ENCODE results near the gene MSLN. TPM values are rescaled to one million over a fixed set of nuclear protein-coding genes. Genes with fewer than 3 reads are reported as not detected.

Gene MSLN
- total RNA-seq = 11.5 and 12.4 TPM in 2 replicates

DNA sequence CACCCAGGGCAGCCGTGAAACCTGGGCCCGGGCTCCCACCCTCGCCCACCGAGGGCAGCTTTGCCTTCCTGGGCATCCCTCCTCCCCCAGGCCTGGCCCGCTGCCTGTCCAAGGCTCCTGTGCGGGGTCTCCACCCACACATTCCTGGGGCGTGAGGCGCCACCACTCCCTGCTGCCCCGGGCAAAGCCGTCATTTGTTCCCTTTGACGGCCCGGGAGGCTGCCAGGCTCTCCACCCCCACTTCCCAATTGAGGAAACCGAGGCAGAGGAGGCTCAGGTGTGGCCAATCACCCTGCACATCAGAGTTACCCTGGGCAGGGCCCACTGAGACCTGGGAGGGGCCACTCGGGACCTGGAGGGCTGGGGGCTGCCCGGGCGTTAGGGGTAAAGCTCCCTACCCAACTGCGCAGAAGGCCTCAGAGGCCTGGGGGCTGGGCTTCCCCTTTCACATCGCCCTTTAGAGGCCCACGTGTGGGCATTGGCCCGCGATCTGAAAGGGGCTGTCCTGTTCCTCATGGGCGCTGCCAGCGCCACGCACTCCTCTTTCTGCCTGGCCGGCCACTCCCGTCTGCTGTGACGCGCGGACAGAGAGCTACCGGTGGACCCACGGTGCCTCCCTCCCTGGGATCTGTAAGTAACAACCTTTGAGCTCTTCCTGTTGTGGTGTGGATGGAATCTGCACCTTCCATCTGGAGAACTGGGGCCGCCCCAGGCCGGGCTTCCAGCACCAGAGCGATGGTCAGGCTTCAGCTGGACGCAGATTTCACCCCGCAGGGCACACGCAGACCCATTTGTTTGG, at the start of gene MSLN:
Gene MSLN, plus strand, starts transcription at position 190 of the 799 bp plus-strand sequence. CDS start 1,947 bp downstream, outside the sequence.

DNA sequence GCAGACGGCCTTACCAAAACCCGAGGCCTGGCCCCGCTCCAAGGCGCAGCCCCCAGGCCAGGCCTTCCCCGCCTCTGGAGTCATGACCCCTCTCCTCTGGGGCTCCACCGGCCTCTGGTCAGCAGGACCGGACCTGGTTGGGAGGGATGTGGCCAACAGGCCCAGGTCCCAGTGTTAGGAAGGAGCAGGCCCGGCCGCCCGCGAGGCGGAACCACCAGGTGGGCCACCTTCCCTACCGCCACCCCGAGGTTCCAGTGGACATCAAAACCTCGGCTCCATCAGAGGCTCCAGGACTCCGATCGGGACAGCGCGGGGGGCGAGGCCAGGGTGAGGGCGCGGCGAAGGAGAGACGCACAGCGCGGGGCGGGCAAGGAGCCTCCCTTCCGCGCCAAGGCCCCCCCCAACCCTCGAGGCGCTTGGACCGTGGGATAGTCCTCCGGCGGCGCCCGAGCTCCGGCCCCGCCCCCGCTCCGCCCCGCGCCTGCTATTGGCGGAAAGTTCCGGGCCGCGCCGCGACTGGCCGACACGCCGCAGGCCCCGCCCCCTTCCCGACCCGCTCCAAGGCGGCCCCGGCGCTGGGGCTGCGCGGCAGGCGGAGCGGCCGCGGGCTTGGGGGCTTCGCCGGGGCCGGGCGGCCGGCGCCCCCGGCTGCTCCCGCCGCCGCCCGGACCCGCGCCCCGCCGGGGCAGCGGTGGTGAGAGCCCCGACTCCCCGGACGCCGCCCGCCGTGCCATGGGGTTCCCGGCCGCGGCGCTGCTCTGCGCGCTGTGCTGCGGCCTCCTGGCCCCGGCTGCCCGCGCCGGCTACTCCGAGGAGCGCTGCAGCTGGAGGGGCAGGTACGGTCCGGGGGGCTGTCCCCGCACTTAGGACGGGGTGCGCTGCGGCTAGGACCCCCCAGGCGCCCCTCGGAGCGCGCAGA, 45.7 kb upstream of the MSLN start, which contains the start of gene METRN:
Gene METRN, plus strand, starts transcription at position 561 of the 919 bp plus-strand sequence. Its CDS starts 172 bp downstream, at position 733.

DNA sequence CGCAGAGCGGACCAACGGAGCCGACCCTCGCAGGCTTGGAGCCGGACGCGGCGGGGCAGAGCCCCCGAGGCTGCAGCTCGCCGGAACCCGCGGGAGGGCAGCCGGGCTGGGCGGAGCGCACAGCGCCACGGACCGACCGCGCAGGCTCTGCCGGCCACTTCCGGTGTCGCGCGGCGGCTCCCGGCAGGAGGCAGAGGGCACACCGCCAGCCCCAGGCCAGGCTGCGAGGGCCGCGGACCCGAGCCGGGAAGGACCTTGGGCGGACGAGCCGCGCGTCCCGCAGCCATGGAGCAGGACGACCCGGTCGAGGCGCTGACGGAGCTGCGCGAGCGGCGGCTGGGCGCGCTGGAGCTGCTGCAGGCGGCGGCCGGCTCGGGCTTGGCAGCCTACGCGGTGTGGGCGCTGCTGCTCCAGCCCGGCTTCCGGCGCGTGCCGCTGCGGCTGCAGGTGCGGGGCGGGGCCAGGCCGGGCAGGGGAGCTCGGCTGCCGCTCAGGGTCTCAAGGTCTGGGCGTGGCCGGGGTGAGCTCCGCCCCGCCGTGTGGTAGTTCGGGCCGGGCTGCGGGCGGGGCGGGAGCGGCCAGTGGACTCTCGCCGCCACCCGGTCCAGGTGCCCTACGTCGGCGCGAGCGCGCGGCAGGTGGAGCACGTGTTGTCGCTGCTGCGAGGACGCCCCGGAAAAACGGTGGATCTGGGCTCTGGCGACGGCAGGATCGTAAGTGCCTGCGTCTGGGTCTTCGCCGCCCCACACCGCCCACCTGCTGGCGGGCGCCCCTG, 39.4 kb upstream of the MSLN start, which contains the start of gene ANTKMT:
Gene ANTKMT, plus strand, starts transcription at position 157 of the 775 bp plus-strand sequence. Its CDS starts 129 bp downstream, at position 286.

DNA sequence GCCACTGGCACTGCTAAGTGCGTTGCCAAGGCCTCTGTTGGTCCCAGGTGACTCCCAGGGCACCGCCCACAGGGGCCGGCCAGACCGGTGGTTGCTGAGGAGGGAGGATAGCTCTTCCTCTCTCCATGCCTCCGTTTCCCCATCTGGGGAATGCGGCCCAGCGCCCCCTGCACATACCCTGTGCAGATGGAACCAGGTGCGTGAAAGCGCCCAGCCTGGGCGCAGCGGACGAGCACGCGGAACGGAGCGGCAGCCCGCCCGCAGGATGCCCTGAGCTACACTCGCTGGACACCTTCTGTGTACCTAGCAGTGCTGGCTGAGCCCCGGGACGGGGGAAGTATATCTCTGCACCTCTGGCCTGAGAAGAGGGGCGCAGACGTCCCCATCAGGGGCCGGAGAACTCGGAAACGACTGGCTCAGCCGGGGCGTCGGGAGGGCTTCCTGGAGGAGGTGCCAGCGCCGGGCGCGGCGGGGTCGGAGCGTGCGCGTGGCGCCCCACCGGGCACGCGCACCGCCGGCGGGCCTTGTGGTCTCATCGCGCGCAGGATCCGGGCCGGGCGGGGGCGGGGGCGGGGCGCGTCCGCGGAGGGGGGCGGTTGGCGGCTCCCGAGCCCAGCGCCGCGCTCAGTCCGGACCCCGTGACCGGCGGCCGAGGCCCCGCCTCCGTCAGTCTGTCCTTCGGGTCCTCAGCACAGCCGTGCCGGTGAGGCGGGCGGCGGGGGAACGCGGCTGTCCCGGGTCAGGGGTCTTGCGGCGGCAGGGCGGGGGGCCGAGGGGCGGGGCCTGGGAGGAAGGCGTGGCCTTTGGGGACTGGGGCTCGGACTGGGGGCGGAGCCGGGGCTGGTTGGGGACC, 33.9 kb upstream of the MSLN start, which contains the start of the genes CCDC78 and HAGHL:
Gene CCDC78, minus strand, starts transcription at position 6 of the 853 bp plus-strand sequence. CDS start 76 bp downstream, outside the sequence.
Gene HAGHL, plus strand, starts transcription at position 669 of the 853 bp plus-strand sequence. CDS start 404 bp downstream, outside the sequence.

DNA sequence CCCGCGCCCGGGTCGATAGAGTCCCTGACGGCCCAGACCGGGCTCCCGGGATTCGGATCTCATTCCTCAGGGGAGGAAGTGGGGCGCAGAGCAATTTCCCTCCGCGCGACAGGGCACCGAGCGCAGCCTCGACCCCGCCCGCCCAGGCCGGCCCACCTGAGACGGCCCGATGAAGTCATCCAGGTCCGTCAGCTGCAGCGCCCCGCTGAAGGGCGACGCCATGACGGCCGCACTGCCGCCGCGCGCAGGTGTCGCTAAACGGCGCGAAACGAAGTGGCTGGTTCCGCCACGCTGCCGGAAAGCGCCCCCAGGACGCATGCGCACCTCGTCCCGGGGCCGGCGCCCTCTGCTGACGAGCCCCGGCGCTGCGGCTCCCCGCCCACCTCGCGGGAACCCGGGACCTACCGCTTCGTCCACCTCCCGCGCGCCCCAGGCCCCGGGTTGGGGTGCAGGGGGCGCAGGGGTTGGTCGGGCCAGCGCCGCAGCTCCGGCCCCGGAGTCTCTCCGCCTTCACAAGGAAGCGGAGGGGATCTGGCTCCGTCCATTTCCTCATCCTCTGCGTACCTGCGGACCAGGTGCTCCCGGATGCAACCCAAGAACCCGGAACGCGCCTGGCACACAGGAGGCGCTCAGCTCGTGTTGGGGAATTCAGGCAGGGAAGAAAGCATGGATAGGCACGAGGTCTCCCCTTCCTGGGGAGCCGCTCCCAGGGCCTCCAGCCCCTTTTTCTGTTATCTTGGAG, 19.6 kb upstream of the MSLN start, which contains the start of gene CIAO3:
Gene CIAO3, minus strand, starts transcription at position 234 of the 742 bp plus-strand sequence. Its CDS starts 12 bp downstream, at position 222.

DNA sequence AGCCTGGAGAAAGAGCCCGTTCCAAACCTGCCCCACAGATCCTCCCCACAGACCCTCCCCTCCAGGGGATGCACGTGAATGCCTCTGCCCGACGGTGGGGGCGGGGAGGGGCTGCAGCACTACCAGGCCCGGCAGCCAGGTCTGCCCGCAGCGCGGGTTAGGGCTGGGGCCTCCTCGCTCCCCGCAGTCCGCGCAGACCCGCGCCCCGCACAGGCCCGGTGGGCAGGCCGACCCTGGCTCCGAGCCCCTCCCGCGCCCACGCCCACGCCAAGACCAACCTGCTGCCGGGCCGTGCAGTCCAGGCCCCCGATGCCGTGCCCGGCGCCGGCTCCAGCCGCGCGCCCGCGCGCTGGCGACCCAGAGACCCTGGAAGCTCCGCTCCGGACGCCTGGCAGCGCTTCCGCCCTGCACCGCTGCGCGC, 27.5 kb downstream of the MSLN start, which contains the start of gene RPUSD1:
Gene RPUSD1, minus strand, starts transcription at position 404 of the 421 bp plus-strand sequence. CDS start 644 bp downstream, outside the sequence.

DNA sequence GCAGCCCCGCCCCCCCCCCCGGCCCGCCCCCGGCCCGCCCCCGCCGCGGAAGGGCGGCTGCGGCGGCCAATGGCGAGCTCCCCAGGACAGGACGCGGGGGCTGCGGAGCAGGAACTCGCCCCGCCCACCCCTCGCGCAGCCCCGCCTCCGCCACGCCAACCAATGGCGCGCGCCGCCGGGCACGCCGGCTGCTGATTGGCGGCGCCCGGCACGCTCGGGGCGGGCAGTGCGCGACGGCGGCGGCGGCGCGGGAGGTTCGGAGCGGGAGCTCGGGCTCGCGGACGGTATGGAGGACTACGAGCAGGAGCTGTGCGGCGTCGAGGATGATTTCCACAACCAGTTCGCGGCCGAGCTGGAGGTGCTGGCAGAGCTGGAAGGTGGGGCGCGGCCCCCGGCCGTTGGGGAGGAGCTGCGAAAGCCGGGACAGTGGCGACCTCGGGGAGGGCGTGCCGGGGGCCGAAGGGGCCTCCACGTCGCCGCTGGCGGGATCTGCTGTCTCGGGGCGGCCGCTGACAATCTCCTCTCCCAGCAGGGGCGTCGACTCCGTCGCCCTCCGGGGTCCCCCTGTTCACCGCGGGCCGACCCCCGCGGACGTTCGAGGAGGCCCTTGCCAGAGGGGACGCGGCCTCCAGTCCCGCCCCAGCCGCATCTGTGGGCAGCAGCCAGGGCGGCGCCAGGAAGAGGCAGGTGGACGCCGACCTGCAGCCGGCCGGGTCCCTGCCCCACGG, 28.0 kb downstream of the MSLN start, which contains the start of gene CHTF18:
Gene CHTF18, plus strand, starts transcription at position 222 of the 728 bp plus-strand sequence. Its CDS starts 65 bp downstream, at position 287.

DNA sequence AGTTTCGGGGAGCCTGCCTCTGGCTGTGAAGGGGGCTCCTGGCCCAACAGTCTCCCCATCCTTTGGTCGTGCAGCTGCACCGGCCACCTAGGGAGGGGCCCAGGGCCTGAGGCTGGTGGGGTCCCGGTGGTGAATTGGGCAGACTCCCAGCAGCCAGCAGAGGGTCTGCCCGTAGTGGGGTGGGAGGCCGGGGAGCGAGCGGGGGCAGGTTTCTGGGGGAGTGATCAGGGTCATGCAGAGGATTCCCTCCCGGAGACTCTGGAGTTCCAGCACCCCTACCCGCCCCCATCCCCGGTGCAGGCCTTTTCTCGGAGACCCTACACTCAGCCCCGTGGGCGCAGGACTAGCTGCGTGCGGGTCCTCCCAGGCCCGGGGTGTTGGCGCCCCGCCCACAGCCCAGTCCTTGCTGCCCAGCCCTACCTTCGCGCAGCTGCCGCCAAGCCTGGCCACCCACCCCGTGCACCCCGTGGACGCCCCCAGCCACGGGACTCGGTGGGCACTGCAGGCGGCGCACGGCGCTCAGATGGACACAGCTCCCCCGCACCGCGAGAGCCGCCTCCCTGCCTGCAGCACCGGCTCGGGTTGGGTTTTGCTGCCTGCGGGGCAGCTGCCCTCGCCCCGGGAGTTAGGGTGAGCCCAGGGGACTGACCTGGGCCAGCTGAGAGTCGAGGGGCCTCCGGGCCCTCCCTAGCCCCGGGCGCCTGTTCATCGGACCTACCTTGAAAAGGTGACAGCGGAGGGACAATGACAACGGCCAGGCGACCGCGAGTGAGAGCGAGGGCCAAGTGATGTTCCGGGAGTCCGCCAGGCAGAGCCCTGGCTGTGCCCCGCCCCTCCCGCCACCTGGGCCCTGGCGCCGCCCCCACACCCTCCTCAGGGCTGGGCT, 39.7 kb downstream of the MSLN start, which contains the start of gene GNG13:
Gene GNG13, minus strand, starts transcription at position 787 of the 886 bp plus-strand sequence. CDS start 1,657 bp downstream, outside the sequence.

Other genes with a start within 250 kb of the MSLN start
- gene CAPN15, start 233.0 kb upstream of the MSLN start, total RNA-seq = 45.1 and 52.1 TPM in 2 replicates
- gene PRR35, start 200.3 kb upstream of the MSLN start, total RNA-seq = not detected in 2 replicates
- 0.28 TPM in 1 of 2 replicates, not detected in the other for gene NHLRC4, start 193.7 kb upstream of the MSLN start, total RNA-seq
- 25.6 and 30.4 TPM in 2 replicates for gene PIGQ, start 190.8 kb upstream of the MSLN start, total RNA-seq
- gene RAB40C, start 170.7 kb upstream of the MSLN start, total RNA-seq = 21.7 and 24.5 TPM in 2 replicates
- 0.14 and 0.21 TPM in 2 replicates for gene WFIKKN1, start 129.7 kb upstream of the MSLN start, total RNA-seq
- 184 and 265 TPM in 2 replicates for gene METTL26, start 124.4 kb upstream of the MSLN start, total RNA-seq
- 51.2 and 60.1 TPM in 2 replicates for gene MCRIP2, start 118.9 kb upstream of the MSLN start, total RNA-seq
- 11.3 and 15.0 TPM in 2 replicates for gene WDR90, start 111.4 kb upstream of the MSLN start, total RNA-seq
- 57.4 and 65.5 TPM in 2 replicates for gene RHOT2, start 92.6 kb upstream of the MSLN start, total RNA-seq
- 3.6 and 4.2 TPM in 2 replicates for gene RHBDL1, start 85.1 kb upstream of the MSLN start, total RNA-seq
- 193 and 214 TPM in 2 replicates for gene STUB1, start 80.3 kb upstream of the MSLN start, total RNA-seq
- gene JMJD8, start 76.4 kb upstream of the MSLN start, total RNA-seq = 41.0 and 56.5 TPM in 2 replicates
- gene WDR24, start 70.3 kb upstream of the MSLN start, total RNA-seq = 12.5 and 12.6 TPM in 2 replicates
- 1.7 and 1.8 TPM in 2 replicates for gene FBXL16, start 54.9 kb upstream of the MSLN start, total RNA-seq
- 132 and 150 TPM in 2 replicates for gene METRN, start 45.6 kb upstream of the MSLN start, total RNA-seq
- gene ANTKMT, start 39.6 kb upstream of the MSLN start, total RNA-seq = 46.1 and 75.9 TPM in 2 replicates
- 1.7 and 3.4 TPM in 2 replicates for gene CCDC78, start 34.3 kb upstream of the MSLN start, total RNA-seq
- gene HAGHL, start 33.6 kb upstream of the MSLN start, total RNA-seq = 13.5 and 21.9 TPM in 2 replicates
- gene CIAO3, start 19.7 kb upstream of the MSLN start, total RNA-seq = 24.1 and 35.5 TPM in 2 replicates
- 48.0 and 50.6 TPM in 2 replicates for gene RPUSD1, start 27.6 kb downstream of the MSLN start, total RNA-seq
- gene CHTF18, start 27.9 kb downstream of the MSLN start, total RNA-seq = 24.4 and 24.5 TPM in 2 replicates
- gene GNG13, start 40.0 kb downstream of the MSLN start, total RNA-seq = not detected in 2 replicates
- gene LMF1, start 210.2 kb downstream of the MSLN start, total RNA-seq = 3.9 and 8.5 TPM in 2 replicates
- gene SOX8, start 221.0 kb downstream of the MSLN start, total RNA-seq = not detected in 2 replicates